Suprapubic skin (tissue), 3 donors: Measurements from ENCODE around the gene ACSL1.

Source experiments
- CTCF ChIP-seq, 2 donors: fragments of 200-600 bp in 1 of 2; fragments of 450-650 bp in 1 of 2; sonication (generic) in 1 of 2; IDR thresholded peaks; one replicate each; pipeline ENCODE4 v1.5.1; 2016 to 2019; ENCODE audit warnings: antibody characterized with exemption in 2 of 2, mild to moderate bottlenecking in 1 of 2, moderate library complexity in 1 of 2
- POLR2AphosphoS5 ChIP-seq, 3 donors: sonication (generic); formaldehyde crosslinking; IDR thresholded peaks; one replicate each; pipeline ENCODE4 v1.6.1; 2017; ENCODE audit warnings: antibody characterized with exemption in 3 of 3

- TF ChIP-seq POLR2AphosphoS5 (IDR thresholded peaks at IDR 0.05) (no peak), CTCF (IDR thresholded peaks at IDR 0.05) (no peak)
These were observed 63.7 kb downstream of the ACSL1 start for GRCh38 chr4:184762100-184762499.
